NCI-H524 (cell line): ENCODE data around the gene FBN1.
A peak's percentile ranks its signal among the peaks of the same experiment; 100 is the strongest.

Source experiments
- DNase-seq, 2 experiments: peaks; one replicate each; lab custom pipeline; 2025; lab: John Stamatoyannopoulos, UW

FBN1 gene

DNA sequence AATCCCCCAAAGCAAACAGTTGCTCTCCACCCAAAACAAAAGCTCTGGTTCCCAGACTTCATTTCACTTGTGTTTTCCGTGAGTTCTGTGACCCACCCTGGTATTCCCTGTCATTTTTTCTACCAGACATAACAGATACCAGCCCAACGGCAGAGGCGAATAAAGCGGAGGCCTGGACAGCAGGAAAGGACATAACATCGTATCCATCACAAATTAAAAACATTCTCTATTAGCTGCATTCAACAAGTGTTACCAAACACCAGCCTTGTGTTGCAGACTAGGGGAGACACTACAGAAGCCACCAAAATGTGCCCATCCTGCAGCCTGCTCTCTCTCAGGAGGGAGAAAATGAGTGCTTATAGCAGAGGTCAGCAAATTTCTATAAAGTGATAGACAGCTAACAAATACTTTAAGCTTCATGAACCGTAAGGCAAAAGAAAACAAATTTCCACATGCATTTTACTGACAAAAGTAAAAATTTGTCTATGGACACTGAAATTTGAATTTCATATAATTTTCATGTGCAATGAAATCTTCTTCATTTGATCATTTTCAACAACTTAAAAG is 7.1 kb upstream of the FBN1 start:
- no peak for DNase-seq

DNA sequence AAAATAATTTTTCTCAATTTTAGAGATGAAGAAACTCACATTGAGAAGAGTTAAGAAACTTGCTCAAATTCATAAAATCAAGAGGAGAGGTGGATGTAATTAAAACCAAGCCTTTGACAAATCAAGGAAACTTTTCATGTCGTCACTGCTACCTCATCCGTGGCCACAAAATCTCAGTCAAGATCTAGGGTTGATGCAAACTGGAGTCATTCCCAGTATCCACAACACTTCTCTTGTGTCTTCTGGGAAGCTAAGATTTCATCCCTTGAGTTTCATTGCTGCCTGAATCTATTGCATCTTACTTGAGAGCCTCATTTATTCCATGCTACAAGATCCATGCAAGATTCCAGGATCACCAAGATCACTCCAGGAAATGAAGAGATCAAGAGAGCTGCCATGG is 5.4 kb upstream of the FBN1 start:
- no peak for DNase-seq

DNA sequence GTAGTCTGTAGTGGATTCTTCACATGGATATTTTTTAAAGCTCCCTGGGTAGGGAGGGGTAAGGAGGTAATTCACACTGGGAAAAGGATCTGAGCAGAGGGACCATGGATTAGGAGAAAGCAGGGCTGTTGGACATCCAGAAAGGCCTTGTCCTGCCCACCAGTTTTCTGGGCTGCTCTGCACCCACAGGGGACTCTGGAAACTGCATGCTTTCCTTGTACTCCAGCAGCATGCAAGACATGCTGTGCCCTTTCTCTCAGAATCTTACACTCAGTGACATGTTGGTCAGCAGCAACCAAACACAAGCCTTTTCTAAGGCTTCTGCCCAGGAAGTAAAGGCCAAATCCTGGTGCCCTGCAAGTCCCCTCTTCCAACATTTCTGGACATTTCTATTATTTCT is 2.5 kb upstream of the FBN1 start:
- DNase-seq, result peak in 1 of 2 experiments; percentile 6

DNA sequence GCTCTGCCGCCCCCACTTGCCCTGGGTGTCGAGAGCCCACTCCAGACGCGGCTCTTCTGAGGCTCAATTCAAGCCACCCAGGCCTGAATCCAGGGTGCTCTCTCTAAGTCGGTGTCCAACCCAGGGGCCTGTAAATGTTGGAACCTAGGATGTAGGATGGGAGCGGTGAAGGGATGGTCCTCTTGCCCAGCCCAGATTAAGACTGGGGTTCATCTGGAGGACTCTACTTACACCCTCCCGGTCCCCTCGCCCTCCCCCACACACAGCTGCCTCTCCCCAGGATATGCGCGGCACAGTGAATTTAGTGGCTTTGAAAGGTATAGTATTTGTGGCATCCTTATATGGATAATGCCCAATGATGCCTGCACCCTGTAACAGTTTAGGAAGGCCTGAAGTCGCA is 822 bp upstream of the FBN1 start:
- DNase-seq, result no peak

DNA sequence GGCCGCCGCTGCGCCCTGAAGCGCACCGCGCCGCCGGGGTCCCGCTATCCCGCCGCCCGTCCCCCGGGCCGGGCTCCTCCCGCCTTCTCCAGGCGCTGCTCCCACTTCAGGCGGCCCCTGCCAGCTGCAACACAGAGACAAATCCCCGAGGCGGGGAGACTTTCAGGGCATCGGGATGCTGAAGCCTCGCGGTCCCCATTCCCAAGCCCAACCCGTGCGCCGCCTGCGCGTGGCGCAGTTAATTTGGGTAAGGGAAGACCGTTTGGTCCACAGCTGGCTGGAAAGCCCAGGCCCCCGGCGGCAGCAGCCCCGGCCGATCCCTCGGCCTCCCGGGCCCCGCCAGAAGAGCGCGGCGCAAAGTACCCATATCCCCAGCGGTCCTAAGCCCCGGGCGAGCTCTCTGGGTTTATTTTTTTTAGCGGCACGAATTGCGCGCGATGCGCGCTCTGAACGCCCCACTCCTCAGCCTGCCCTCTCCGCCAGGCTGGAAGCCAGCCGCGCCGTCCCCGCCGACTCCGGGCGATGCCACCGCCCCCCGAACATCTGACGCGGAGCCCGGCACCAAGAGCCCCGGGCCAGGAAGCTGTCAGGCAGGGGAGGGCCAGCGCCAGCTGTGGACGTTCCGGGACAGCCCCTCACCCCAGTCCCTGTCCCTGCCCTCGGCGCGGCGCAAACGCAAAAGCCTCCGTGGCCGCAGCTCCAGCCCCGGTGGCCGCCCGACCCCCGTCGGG is 517 bp downstream of the FBN1 start:
- peak; percentile 28 to 56 for DNase-seq

DNA sequence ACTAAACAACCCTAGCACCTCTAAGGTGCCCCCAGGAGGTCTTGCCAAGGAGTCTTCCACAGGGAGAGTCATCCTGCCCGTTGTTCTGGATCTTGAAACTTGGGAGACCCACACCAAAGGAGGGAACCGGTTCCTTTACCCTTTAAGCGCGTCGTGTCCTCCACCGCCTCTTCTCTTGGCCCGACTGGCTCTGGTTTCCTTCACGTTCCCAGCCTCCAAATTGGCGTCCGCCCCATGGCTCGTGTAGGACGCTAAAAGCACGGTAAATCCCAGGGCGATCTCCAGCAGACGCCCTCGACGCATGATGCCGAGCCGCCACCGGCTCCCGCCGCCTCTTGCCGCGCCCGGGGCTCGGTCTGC is 1.1 kb downstream of the FBN1 start:
- DNase-seq, result peak in 1 of 2 experiments; percentile 45

DNA sequence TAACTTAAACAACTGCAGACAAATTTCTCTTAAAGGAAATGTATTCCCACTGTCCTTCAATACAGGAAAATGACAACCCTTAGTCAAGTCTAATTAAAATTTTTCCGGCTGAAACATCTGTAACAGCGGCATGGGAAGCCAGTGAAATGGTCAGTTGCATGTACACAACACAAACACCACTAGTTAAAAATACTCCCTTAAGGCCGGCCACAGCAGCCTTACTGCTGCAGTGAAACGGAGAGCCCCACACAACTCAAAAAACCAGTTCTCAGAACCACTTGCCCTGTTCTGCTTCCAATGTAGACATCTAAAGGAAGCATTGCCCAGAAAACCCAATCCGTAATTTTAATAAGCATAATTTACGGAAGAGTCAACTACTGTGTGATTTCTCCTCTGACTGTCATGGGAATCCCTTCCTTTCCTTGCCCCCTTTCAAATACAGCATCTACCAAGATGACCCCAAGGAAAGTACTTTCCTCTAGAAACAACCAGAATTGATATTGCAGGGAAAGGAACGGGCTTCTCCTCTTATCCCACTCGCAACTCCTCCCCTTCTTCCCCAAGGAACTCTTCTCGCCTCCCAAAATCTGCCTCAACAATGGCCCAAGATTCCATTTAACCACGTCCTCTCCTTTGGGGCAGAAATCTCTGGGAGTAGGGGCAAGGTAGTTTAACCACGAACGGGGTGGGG is 1.6 kb downstream of the FBN1 start:
- no peak for DNase-seq

DNA sequence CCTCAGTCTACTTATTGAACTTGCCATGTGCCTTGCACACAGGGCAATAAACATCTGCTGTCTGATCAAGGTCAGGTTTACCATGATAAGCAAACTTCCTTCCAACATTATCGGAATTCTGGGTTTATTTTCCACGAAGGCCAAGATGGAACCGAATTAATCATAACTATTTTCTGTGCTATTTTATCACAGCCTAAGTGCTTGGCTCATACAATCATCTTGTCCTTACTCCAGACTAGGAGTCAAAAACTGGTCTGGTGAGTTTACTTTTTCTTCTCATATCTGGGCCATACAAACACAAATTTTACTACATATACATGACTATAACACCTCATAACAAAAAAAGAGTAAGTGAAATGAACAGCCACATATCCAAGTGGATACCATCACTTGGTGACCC is 2.3 kb downstream of the FBN1 start:
- no peak for DNase-seq

DNA sequence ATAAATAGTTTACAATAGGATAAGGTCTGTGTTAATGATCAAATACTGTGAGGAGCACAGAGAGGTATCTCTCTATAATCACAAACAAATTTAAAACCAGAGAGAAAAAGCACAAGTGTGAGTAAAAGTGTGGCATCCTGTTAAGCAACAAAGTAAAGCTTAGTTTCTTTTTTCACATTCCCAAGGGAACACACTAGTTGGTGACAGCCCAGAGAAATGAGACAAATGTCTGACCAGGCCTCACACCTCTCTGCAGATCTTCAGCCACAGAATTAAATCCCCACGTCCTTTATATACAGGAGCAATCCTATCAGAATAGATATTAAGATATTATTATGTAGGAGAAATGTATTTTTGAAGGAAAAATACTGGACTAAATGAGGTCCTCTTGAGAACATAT is 2.7 kb downstream of the FBN1 start:
- no peak for DNase-seq

DNA sequence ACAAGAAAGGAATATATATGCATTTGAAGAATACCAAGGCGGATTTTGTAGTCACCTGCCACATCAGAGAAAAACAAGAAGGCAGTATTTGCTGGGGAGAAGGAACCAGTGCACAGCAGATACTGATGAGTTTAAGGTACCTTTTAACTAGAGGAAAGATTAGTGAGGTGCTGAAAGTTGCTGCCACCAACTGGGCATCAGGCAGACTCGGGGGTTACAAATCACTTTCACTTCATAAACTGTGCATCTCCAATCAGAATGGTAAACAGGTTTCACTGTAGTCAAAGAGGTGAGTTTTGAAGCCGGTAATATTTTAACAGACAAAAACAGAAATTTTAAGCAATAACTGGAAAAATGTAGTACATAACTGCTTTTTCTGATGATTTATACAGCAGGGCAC is 4.1 kb downstream of the FBN1 start:
- DNase-seq, result peak; percentile 11 to 49

DNA sequence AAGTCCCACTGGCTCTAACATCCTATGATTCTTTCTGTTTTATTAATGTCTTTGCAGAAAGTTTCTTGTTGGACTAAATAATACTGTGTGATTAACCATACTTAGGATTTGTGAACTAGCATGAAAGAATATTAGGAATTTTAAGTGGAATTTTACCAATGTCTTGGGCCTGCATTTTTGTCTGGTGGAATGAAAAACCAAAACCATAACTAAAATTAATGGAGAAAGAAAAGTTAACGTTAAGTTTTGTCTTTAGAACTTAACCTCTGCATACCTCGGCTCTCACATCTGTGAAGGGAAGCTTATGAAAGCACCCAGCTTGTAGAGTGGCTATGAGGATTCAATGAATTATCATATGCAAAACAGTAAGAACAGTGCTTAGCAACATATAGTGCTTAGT is 6.5 kb downstream of the FBN1 start:
- no peak for DNase-seq

DNA sequence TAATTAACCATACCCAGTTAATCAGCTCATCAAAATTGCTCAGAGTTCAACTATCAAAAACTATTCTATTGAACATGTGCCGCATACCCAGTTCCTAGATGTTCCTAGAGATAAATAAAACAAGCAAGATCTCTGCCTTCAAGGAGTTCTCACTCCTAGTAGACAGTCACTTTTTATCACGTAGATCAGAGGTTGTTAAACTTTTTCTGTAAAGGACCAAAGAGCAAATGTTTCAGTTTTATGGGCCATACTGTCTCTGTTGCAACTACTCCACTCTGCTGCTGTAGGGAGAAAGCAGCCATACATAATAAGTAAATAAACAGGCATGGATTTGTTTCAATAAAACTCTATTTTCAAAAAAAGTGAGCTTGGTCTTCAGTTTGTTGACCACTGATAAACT is 7.9 kb downstream of the FBN1 start:
- DNase-seq, result no peak

DNA sequence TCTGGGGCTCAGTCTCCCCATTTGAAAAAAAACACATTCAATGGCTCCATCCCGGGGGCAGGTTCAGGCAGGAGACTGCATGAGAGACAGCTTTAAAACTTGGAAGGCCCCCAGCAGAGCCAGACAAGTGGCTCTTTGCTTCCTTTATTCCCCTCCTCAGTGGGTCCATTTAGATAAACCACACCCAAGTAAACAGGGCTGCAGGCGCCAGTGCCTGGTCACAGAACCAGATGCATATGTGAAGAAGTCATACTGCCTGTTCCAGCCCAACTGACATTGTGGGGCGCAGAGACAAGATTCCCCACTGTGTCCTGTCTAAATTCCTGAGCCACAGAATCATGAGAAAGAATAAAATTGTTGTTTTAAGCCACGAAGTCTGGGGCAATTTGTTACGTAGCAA is 9.0 kb downstream of the FBN1 start:
- DNase-seq, result no peak

DNA sequence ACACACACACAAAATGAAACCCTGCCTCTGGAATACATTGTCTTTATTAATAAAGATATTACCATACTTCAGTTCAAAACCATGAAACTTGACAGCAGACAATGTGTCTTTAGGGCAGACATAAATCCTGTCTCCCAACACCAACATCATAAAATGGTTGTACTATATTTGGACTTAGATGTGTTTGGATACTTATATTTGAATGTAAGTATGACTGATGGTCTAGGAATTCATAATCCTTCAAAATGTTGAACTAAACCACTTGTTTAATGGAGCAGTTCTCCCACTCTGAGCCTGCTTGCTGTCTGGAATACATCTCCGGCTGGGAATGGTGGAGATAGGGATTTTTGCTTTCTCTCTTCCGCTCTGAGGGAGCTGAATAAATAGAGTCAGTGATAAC is 10.6 kb downstream of the FBN1 start:
- DNase-seq, result no peak

DNA sequence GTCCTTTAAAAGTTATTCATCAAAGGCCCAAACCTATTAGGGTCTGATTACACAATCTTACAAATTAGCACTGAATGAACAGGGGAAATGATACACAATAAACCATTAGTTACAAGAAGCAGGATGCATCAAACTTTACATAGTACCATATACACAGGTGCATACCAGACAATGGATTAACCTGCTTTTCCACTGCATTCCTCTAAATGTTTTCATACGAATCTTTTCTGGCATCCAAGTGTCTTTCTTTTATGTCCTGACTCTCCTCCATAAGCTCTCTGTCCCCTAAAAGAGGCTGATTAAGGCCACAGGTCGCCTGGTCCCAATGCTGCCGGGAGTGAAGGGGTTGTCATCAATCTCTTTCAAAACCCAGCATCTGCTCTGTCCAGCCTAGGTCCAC is 11.4 kb downstream of the FBN1 start:
- no peak for DNase-seq

DNA sequence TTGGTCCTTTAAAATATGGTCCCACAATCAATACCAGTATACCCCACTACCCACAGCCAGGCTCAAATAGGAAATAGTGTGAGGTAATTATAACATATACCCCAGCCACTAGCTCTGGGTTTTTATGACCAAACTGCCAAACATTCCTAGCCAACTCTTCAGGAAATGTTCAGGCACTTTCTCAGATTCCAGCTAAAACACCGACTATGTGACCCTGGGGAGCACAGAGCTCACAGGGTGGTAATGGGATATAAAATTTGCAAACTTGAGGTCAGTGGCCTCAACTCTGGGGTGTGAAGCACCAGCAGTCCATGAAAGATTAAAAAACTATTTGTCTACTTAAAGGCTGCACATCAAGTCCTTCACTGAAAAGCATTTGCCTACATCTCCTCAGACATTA is 12.9 kb downstream of the FBN1 start:
- DNase-seq, result no peak

DNA sequence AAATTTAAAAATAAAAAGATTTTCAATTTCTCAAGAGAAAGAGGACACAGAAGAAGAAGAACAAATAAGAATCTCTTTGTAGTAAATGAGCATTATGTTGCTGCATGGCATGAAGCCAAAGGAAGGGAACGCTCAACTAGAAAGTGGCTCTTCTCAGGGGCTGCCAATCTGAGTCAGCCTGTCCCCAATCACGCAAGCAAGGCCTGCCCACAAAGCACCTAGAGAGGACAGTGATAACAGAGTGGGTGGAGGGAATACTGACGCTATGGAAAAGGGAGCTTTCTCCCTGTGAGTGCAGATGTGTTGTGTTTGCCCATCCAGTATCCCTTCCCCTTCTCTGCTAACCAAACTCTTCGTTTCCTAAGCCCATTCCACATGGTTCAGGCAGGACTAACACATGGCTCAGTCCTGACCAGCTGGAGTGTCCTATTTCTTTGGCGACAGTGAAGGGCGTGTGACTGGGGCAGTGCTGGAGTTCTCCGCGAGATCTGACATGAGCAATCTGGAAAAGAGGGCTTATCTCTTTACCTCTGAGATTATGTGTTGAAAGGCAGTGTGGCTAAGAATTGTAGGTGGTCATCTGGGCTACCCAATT is 14.2 kb downstream of the FBN1 start:
- DNase-seq, result peak in 1 of 2 experiments; percentile 38

DNA sequence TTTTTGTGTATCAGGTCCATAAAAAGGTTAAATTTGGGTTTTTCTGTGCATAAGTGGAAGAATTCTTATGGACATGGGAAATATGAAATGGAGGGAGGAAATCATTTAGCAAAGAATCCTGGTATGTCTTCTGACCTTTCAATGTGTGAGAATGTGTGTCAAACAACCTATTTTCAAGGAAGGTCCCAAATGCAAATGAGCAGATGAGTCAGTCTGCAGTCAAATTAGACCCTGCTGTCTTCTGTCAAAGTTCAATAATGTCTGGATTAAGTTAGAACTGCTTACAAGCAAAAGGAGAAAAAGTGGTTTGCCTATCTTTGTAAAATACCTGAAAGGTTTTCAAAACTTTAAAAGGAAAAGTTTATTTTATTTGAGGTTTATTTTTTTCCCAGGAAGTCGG is 15.3 kb downstream of the FBN1 start:
- DNase-seq, result no peak

DNA sequence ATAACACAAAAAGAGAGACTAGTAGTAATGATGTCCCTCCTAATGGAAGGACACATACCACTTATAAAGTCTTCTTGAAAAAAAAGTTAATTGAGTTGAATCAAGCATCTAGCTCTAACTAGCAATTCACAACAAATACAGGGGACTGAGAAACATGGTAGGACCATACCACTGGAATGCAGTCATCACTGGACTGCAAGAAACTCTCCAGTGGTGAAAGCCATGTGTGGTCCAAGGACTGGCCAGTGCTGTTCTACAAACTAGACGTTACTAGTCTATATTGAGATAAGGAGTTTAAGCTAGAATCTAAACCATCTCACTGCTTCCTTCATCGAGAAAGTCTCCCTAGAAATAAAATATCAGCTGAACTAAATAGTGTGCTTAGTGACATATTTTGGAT is 16.7 kb downstream of the FBN1 start:
- DNase-seq, result no peak

DNA sequence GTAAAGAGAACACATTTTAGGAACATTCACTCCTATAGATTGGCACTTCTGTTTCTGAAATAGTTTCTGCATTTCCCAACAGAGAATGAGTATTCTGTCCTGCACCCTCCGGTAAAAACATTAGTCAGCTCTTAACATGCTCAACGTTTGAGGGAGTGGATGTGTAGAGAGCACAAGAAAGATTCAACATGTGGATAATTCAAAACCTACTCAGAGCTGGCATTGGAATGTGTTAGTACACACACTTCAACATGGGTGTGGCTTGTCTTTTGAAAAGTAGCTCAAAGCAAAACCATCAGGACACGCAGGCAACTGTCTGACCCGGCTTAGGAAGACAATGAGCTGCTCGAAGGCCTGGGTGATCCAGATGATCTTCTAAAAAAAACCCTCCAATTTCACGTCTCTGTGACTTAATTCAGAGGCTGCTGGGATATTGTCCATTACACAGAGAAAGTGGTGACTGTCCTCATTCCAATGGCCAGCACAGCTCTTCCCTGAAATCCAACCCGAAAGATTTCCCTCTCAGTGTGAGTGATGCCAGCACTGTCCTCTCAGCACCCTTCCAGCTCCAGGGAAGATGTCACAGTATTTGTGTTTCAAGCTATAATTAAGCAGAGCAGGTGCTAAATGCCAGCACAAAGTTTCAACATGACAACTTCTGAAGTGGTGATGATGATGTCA is 18.1 kb downstream of the FBN1 start:
- no peak for DNase-seq

DNA sequence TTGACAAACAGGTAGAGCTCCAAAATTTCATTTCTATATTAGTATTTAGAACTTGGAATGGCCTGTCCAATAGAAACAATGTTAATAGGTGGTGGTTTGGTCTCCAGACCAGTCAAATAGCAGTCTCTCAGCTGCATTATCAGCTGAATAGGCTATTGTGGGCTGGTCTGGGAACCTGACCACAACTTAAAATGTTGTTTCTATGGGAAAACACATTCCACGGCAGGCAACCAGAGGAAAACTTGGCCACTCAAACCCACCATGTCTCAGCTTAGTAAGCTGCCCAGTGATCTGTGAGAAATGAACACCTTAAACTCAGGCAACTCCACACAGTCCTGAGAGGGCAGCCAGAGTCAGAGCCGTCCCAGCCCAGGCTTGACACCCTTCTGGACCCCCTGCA is 20.4 kb downstream of the FBN1 start:
- DNase-seq, result no peak

DNA sequence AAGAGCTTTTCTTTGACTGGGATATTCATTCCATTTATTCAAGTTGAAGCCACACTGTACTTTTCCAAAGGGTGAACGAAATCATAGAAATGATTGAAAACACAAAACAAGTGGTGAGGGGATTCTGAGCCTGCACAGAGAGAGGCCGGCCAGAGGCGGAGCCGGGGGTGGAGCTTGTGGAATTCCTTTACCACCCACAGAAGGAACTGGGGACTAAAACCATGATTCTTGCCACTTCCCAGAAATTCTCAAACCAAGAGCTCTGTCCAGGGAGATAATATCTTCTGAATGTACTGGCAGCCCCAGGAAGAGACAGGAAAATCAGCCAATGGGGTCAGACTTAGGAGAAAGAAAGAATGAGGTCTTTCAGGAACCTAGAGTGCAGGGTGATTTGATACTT is 20.8 kb downstream of the FBN1 start:
- no peak for DNase-seq

DNA sequence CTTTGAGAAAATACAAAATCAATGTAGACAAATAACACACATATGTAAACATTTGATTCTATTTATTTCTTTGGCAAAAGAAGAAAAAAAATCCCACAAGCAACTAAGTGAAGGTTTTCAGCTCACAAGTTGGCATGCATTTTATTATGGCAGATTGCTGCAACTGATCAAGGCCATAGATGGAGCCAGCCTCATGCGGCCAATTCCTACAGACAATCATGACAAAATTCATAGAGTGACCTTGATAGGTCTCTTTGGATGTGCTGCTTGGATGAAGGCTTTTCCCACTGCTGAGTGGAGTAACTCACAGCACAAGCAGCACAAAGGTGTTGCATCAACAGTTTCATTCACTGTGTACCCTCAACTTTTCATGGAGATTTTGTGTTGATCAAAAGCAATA is 22.1 kb downstream of the FBN1 start:
- no peak for DNase-seq
